Mononuclear cell (primary cell): ENCODE measurements around the gene MTG2. TPM values are rescaled to one million over a fixed set of nuclear protein-coding genes. Genes with fewer than 3 reads are reported as not detected.
"Not testable (repeated sequence)": the region's sequence is repeated elsewhere in the genome, so short reads cannot be mapped to it uniquely, and the experiment has no call there.

Experiments used
- H3K27me3 ChIP-seq: 2 replicates; pipeline ENCODE4 v1.6.0; 2011; ENCODE audit warnings: low read length, control low read depth; ENCODE audit not compliant: insufficient read depth
- H3K4me1 ChIP-seq: 2 replicates; pipeline ENCODE4 v1.5.1; 2011; ENCODE audit warnings: mild to moderate bottlenecking, low read length, control low read depth; ENCODE audit not compliant: insufficient read depth
- H3K4me3 ChIP-seq: 2 replicates; pipeline ENCODE4 v1.5.1; 2011; ENCODE audit warnings: mild to moderate bottlenecking, low read length, moderate library complexity
- H3K9me3 ChIP-seq: 2 replicates; pipeline ENCODE4 v1.5.1; 2011; ENCODE audit warnings: low read depth, mild to moderate bottlenecking, control low read depth, low read length
- total RNA-seq: library from RNA; depleted of rRNA; stranded (reverse); fragments of >200 nt; gene quantifications from one replicate; pipeline ENCODE4 v1.2.3, GENCODE V29; 2012

The MTG2 gene
- total RNA-seq, 1 donor, result 3.1 TPM

DNA sequence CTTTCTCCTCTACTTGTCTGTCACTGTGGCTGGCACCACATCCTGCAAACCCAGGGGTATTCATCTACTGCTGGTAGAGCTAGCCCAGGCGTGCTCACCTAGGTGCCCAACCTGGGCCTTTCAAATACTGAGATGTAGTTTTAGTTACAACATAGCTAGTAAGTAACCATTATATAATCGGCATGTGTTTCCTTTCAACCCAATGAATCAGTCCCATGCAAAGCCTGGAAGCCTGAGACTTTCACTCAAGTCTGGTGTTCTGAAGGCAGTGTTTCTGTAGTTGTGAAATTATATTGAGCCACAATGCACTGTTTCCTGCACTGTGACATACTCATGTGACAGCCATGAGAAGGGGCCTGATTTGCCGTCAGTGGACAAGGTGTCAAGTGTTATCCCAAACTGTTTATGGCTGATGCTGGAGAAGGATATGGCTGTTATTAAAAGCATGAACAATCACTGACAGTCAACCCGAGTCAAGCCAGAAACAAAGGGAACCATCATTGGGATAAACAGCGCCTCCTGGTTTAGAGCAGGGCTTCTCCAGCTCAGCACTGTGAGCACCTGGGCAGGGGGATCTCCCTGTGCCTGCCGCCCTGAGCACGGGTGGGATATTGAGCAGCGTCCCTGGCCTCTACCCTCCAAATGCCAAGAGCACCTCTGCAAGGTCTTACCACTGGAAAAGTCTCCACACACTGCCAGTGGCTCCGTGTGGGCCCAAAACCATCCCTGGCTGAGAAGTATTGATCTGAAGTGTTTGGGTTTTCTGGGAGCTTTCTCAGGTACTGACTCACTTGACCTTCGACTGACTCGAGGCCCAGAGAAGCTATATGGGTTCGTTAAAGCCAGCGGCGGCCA is 41.2 kb upstream of the MTG2 start:
- Histone ChIP-seq H3K4me1 (peaks cover 34% of the 10 kb centered on the region), H3K4me3 (peak overlapping the region; percentile 75), H3K9me3 (no peaks in the 10 kb centered on the region)

DNA sequence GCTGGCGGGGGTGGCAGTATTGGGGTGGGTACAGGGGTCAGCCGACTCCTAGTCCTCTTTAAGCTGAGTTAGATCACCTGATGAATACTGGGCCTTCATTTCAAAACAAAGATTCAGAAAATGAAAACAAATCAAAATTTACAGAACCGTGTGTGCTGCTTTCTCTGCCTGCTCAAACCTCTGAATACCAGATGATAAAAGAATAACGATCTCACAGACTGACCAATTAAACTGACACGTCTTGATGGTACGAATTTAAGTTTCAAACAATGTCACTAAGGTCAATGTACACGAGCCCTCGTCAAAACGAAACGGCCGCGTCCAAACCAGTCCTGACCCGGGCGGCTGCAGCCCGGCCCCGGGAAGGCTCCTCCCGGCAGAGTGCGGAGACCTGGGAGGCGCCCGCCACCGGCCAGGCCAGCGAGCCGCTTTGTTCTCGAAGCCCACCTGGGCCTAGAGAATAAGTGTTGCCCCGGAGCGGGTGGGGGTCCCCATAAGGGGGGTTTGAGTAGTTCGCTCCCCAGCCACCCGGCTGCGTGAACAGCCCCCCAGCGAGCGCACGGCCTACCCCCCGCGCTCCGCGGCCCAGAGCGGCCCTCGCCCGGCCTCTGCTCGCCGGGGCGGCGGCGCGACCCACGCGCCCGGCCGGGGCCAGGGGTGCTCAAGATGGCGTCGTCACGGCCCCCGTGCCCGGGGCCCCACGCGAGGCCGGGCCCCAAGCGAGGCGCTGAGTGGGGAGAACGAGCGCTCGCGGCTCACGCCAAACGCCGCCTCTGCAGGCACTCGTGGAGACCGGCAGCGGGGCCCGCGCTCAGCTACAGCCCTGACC is 40.4 kb upstream of the MTG2 start:
- Histone ChIP-seq H3K4me3 (peak overlapping the region; percentile 75), H3K27me3 (no peaks in the 10 kb centered on the region), H3K9me3 (no peaks in the 10 kb centered on the region), H3K4me1 (peaks cover 34% of the 10 kb centered on the region)

More for the DNA sequence above, 41.2 kb upstream of the MTG2 start:
- no peaks in the 10 kb centered on the region for H3K27me3 ChIP-seq

DNA sequence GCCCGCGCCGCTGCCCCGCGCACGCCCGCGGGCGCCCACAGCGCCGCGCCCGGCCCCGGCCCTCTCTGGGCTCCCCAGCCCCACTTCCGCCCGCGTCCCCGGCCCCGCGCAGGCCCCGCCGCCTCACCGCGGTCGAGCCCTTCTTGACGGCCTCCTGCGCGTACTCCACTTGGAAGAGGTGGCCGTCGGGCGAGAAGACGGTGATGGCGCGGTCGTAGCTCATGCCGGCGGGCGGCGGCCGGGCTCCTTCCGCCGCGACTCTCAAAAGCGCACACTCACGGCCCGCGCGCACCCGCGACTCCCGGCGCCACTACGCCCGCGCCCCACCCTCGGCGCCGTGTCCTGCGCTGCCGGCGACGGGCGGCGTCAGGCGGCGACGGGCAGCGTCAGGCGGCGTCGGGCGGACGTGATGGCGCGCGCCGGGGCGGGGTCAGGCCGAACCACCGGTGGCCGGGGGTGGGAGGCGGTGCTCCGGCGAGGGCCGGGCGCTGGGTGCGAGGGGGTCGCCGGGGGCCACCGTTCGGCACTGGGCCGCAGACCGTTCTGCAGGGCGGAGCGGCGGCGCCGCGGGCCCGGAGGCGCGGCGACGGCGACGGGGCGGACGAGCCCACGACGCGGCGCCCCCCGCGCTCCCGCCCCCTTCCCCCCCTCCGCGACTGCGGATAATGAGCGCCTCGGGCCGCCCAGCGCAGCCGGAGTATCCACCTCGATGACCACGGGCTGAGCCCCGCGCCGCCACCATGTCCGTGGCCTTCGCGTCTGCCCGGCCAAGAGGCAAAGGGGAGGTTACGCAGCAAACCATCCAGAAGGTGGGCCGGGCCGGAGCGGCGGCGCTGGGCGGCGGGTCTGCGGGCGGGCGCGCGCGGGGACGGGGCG is 39.5 kb upstream of the MTG2 start, which contains the start of the genes PSMA7 and SS18L1:
Gene PSMA7, minus strand, starts transcription at position 314 of the 876 bp plus-strand sequence. Its CDS starts 91 bp downstream, at position 223.
Gene SS18L1, plus strand, starts transcription at position 689 of the 876 bp plus-strand sequence. Its CDS starts 52 bp downstream, at position 741.
- H3K4me3 ChIP-seq, result peak within 1 kb of the TSS; percentile 75

DNA sequence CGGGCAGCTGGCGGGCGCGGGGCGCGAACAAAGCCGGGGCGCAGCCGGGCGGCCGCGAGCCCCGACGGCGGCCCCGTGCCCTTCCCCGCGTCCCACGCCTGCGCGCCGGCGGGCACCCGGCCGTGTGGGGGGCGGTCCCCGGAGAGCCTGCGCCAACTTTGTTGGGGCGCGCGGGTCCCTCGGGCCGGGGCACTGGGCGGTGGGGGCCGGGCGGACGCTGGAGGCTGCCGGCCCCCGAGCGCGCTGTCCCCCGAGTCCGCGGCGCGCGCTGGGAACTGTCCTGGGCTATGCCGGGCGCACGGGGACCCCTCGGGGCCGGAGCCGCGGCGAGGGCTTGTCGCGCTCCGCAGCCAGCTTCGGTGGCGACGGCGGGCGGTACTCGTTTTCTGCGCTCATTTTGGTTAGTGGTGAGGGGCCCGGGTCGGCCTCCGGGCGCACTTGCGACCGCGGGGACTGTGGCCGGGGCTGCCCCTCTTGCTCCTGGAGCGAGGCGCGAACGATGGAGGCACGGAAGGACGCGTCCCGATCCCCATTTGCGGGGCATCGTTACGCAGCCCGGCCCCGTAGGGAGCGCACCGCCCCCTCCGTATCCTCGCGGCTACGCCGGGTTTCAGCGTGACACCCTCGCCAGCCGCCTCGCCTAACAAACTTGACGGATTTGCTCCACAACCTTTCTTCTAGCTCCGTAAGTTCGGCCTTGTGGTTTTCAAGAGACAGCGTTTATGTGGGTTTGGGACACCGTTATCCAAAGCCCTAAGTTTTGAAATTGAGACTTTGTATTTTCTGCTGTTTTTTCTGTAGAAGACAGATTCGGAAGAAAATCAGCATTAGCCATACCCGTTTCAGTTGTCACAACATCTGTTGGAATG is 38.6 kb upstream of the MTG2 start:
- Histone ChIP-seq H3K4me1 (peaks cover 34% of the 10 kb centered on the region), H3K4me3 (peak overlapping the region; percentile 75), H3K27me3 (no peaks in the 10 kb centered on the region), H3K9me3 (no peaks in the 10 kb centered on the region)

More for the DNA sequence above, 39.5 kb upstream of the MTG2 start, which contains the start of the genes PSMA7 and SS18L1:
- Histone ChIP-seq H3K27me3 (no peaks in the 10 kb centered on the region), H3K9me3 (no peaks in the 10 kb centered on the region), H3K4me1 (peaks cover 34% of the 10 kb centered on the region)

DNA sequence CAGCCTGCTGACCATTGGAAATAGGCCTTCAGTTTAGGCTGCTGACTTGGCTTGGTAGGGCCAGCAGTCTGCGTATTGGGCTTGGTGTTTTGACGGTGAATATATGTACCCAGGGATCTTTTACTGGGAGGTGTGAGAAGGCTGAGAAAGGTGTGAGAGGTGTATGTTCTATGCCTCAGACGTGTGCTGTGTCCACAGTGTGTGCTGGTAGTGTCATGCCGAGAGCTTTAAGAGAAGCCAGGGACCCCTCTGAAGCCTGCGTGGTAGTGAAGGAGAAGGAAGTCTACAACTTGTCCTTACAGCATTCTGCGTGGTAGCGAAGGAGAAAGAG is 37.2 kb upstream of the MTG2 start:
- Histone ChIP-seq H3K9me3 (no peaks in the 10 kb centered on the region), H3K4me3 (no peak overlapping the region), H3K27me3 (no peaks in the 10 kb centered on the region), H3K4me1 (peaks cover 29% of the 10 kb centered on the region)

DNA sequence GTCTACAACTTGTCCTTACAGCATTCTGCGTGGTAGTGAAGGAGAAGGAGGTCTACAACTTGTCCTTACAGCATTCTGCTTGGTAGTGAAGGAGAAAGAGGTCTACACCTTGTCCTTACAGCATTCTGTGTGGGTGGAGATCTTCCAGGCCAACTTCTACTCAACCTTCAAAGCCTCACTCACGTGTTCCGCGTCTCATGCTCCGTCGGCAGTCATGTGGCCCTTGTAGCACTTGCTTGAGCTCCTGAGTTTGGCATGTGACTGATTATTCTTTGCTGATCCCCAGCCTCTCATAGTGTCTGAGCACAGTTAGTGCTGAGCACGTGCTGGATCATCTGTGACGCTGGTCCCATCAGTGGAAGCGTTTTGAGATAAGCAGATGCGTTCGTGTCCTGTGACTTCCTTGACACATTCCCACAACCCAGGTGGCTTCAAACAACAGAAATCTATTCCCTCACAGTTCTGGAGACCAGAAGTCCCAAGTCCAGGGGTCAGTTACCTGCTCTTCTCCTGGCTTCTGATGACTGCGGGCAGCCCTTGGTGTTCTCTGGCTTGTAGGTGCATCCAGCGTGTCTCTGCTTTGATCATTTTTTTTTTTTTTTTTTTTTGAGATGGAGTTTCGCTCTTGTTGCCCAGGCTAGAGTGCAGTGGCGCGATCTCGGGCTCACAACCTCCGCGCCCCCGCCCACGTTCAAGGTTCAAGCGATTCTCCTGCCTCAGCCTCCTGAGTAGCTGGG is 36.6 kb upstream of the MTG2 start:
- Histone ChIP-seq H3K4me3 (no peak overlapping the region), H3K27me3 (no peaks in the 10 kb centered on the region), H3K4me1 (peaks cover 24% of the 10 kb centered on the region)

DNA sequence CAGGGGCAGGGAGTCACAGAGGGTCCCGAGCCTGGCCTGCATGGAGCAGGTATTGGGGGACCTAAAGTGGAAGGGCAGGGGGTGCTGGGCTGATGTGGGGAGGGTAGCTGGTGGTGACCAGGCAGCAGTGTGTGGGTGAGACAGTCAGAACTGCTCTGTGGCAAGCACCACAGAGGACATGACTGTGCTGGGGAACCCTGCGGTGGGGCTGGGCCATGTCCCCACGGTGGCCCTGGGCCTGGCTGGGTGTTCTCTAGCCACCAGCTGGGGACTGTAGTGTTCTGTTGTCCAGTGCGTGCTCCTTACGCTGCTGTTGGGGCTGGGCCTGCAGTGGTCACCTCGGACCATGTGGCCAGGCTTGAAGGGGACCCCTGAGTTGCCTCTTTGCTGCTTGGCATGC is 35.7 kb upstream of the MTG2 start:
- no peaks in the 10 kb centered on the region for H3K27me3 ChIP-seq
- H3K4me1 ChIP-seq, result peaks cover 14% of the 10 kb centered on the region
- H3K4me3 ChIP-seq, result no peak overlapping the region
- no peaks in the 10 kb centered on the region for H3K9me3 ChIP-seq

More for the DNA sequence above, 36.6 kb upstream of the MTG2 start:
- H3K9me3 ChIP-seq, result no peaks in the 10 kb centered on the region

DNA sequence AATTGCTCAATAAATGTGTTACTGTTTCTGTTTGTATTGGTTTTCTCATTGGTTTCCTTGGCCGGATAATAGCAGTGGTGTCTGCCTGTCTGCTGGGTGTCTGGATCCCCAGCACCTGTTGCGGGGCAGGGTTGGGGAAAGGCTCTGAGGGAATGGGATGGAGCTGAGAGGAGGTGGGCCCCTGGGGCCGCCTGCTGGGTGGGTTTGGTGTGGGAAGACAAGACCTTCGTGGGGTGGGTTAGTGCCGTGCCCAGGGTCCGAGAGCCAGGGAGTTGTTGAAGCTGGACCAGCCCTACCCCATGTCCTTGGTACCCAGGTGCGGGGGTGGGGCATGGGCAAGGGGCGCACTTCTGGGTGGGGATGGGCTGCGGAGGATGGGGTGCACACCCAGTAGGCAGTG is 35.3 kb upstream of the MTG2 start:
- H3K9me3 ChIP-seq, result no peaks in the 10 kb centered on the region

DNA sequence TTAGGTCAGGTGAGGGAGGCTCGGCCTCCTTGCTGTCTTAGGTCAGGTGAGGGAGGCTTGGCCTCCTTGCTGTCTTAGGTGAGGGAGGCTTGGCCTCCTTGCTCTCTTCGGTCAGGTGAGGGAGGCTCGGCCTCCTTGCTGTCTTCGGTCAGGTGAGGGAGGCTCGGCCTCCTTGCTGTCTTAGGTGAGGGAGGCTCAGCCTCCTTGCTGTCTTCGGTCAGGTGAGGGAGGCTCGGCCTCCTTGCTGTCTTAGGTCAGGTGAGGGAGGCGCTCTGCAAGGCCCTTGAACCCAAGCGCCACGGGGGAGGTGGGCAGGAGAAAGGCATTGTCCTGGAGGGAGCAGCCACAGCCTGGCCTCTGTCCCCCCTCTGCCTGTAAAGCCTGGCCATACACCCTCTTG is 34.4 kb upstream of the MTG2 start:
- H3K9me3 ChIP-seq, H3K27me3 ChIP-seq, H3K4me3 ChIP-seq: not testable (repeated sequence)
- peaks cover 10% of the 10 kb centered on the region for H3K4me1 ChIP-seq

More for the DNA sequence above, 35.3 kb upstream of the MTG2 start:
- H3K4me1 ChIP-seq, result peaks cover 10% of the 10 kb centered on the region
- H3K27me3 ChIP-seq, result no peaks in the 10 kb centered on the region
- H3K4me3 ChIP-seq, result no peak overlapping the region

DNA sequence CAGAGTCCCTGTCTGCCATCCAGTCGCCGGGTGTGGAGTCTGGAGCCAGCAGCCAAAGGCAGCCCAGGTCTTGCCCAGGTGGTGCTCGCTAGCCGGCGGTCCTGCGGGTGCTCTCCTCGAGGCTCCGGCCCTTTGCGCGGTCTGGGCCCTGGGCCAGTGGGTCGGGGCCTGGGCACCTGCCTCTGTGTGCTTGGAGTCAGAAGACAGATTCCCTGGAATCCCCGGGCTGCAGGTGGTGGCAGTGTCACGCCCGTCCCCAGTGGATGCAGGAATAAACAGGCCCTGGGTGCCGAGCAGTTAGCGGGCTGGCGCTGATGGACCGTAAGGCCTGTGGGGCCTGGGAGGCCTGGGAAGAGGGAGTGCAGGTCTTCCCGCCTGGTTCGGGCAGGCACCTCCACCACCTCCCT is 33.9 kb upstream of the MTG2 start:
- no peaks in the 10 kb centered on the region for H3K27me3 ChIP-seq
- H3K4me3 ChIP-seq, result no peak overlapping the region
- H3K4me1 ChIP-seq, result peaks cover 10% of the 10 kb centered on the region
- no peaks in the 10 kb centered on the region for H3K9me3 ChIP-seq

DNA sequence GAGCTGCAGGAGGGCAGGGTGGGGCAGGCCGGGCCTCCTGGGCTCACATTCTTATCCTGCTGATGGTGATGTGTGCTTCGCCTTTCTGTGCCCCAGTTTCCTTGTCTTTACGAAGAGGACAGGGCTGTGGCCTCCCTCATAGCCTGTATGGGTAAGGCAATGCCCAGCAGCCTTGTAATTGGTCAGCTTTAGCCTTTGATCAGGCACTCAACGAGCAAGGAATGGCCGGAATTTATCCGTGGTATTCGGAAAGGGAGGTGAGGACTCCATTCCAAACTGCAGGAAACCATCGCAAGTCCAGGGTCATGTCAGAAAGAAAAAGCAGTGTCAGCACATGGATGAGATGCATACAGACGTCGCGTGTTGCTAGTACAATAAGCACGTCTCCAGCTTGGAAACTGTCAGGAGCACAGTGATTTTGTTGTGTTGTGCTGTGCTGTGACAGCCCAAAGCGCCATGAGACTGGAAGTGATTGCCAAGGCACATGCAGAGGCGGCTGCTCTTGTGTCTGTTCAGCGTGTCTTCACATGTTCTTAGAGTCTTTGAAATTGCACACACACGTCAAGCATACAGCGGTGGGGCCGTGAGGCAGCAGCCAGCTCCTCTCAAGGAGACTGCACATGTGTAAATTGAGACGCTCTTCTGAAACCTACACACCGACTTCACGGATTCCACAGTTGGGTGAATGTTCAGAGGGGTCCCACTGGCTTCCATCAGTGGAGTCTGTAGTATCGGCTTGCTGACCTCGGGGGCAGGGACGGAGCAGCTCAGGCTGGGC is 33.1 kb upstream of the MTG2 start:
- no peak overlapping the region for H3K4me3 ChIP-seq
- H3K9me3 ChIP-seq, result no peaks in the 10 kb centered on the region
- H3K4me1 ChIP-seq, result peaks cover 5% of the 10 kb centered on the region
- no peaks in the 10 kb centered on the region for H3K27me3 ChIP-seq

DNA sequence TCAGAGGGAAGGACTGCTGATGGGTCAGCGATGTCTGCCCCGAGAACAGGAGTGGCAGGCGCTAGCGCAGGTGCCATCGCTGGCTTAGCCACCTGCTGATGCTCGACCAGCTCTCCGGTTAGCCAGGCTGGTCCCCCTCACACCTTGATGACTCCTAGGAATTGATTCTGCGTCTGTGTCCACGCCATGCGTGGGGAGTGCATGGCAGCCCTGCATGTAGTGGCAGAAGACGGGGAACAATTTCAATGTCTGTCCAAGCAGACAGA is 32.6 kb upstream of the MTG2 start:
- Histone ChIP-seq H3K9me3 (no peaks in the 10 kb centered on the region), H3K4me3 (no peak overlapping the region), H3K4me1 (peaks cover under 1% of the 10 kb centered on the region), H3K27me3 (no peaks in the 10 kb centered on the region)

DNA sequence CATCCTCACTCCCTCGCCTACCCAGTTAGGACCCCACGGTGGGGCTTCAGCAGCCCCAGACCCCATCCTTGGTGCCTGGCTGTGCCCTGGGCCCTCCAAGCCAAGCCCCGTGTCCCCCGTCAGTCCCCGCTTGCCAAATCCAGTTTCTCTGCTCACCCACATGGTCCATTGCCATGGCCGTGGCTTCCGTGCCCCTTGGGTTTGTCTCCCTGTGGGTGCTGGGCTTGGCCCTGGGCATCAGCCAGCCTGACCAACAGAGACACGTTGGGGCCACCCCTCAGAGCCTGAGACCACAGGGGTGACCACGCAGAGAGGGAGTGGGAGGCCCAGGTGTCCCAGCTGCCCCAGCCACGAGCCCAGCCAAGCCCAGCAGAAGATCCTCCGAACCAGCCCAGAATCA is 31.6 kb upstream of the MTG2 start:
- H3K9me3 ChIP-seq, result no peaks in the 10 kb centered on the region
- H3K4me3 ChIP-seq, result no peak overlapping the region
- no peaks in the 10 kb centered on the region for H3K27me3 ChIP-seq
- no peaks in the 10 kb centered on the region for H3K4me1 ChIP-seq
